Nasal cavity respiratory epithelium epithelial cell of viscerocranial mucosa (primary cell): ENCODE measurements around the gene PRSS48. TPM values are rescaled to one million over a fixed set of nuclear protein-coding genes. Genes with fewer than 3 reads are reported as not detected.

Experiments used
- total RNA-seq: library from RNA; depleted of rRNA; stranded (reverse); fragments of >200 nt; gene quantifications from 2 replicates; pipeline ENCODE4 v1.2.3, GENCODE V29; 2014

Gene PRSS48
- total RNA-seq = not detected in 2 replicates

GRCh38 chr4:151276787-151277562 is at the start of gene PRSS48:
PRSS48 (plus strand) TSS chr4:151277161; CDS start chr4:151277173, 12 bp downstream.

GRCh38 chr4:151325111-151325948 is 48.4 kb downstream of the PRSS48 start, which contains the start of gene SH3D19:
SH3D19 (minus strand) TSS chr4:151325605; CDS start chr4:151325352, 253 bp downstream.

Other genes with a start within 250 kb of the PRSS48 start
- 2,111 and 3,415 TPM in 2 replicates for gene RPS3A, start 177.5 kb upstream of the PRSS48 start, total RNA-seq
- 20.5 and 24.1 TPM in 2 replicates for gene SH3D19, start 48.4 kb downstream of the PRSS48 start, total RNA-seq
- 31.1 and 53.2 TPM in 2 replicates for gene FHIP1A, start 132.0 kb downstream of the PRSS48 start, total RNA-seq